Right forelimb (tissue), 1 donor: ENCODE data around the gene PLA2G5.

Experiments used
- DNase-seq: peaks from one replicate; pipeline ENCODE4 v3.0.0-alpha.2; 2018

PLA2G5 gene

GRCh38 chr1:20070357-20070756 is 363 bp downstream of the PLA2G5 start:
- DNase-seq, result no peak

- no peak for DNase-seq
Measured at GRCh38 chr1:20071416-20071815, 1.4 kb downstream of the PLA2G5 start.

- DNase-seq, result no peak
Measured at GRCh38 chr1:20072771-20073170, 2.8 kb downstream of the PLA2G5 start.

- no peak for DNase-seq
Measured at GRCh38 chr1:20073256-20073655, 3.3 kb downstream of the PLA2G5 start.

- DNase-seq, result no peak
Measured at GRCh38 chr1:20074055-20074724, 4.2 kb downstream of the PLA2G5 start.

GRCh38 chr1:20074725-20075171 is 4.8 kb downstream of the PLA2G5 start:
- no peak for DNase-seq

- no peak for DNase-seq
Measured at GRCh38 chr1:20075345-20075744, 5.4 kb downstream of the PLA2G5 start.

GRCh38 chr1:20076223-20076622 is 6.2 kb downstream of the PLA2G5 start:
- DNase-seq, result no peak

GRCh38 chr1:20076710-20077461 is 6.9 kb downstream of the PLA2G5 start:
- no peak for DNase-seq

GRCh38 chr1:20078171-20078651 is 8.2 kb downstream of the PLA2G5 start:
- DNase-seq, result no peak

- no peak for DNase-seq
Measured at GRCh38 chr1:20078711-20079110, 8.7 kb downstream of the PLA2G5 start.

GRCh38 chr1:20079661-20080305 is 9.8 kb downstream of the PLA2G5 start:
- no peak for DNase-seq

GRCh38 chr1:20080441-20081352 is 10.7 kb downstream of the PLA2G5 start:
- DNase-seq, result no peak

GRCh38 chr1:20081353-20081810 is 11.4 kb downstream of the PLA2G5 start:
- no peak for DNase-seq

GRCh38 chr1:20082772-20083171 is 12.8 kb downstream of the PLA2G5 start:
- DNase-seq, result no peak

- DNase-seq, result no peak
Measured at GRCh38 chr1:20083178-20083944, 13.4 kb downstream of the PLA2G5 start.

GRCh38 chr1:20086800-20087199 is 16.8 kb downstream of the PLA2G5 start:
- DNase-seq, result no peak

GRCh38 chr1:20087668-20088067 is 17.7 kb downstream of the PLA2G5 start:
- no peak for DNase-seq

GRCh38 chr1:20089328-20090077 is 19.5 kb downstream of the PLA2G5 start:
- no peak for DNase-seq

- DNase-seq, result no peak
Measured at GRCh38 chr1:20090119-20090518, 20.1 kb downstream of the PLA2G5 start.

- no peak for DNase-seq
Measured at GRCh38 chr1:20090641-20091040, 20.6 kb downstream of the PLA2G5 start.
